Measurements from ENCODE around the gene DAPL1. TPM values are rescaled to one million over a fixed set of nuclear protein-coding genes. Genes with fewer than 3 reads are reported as not detected.

The DAPL1 gene, protein sequence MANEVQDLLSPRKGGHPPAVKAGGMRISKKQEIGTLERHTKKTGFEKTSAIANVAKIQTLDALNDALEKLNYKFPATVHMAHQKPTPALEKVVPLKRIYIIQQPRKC
- not detected for total RNA-seq
- not detected for polyA plus RNA-seq
- total RNA-seq, result 0 reads per million in 6 experiments

DNA sequence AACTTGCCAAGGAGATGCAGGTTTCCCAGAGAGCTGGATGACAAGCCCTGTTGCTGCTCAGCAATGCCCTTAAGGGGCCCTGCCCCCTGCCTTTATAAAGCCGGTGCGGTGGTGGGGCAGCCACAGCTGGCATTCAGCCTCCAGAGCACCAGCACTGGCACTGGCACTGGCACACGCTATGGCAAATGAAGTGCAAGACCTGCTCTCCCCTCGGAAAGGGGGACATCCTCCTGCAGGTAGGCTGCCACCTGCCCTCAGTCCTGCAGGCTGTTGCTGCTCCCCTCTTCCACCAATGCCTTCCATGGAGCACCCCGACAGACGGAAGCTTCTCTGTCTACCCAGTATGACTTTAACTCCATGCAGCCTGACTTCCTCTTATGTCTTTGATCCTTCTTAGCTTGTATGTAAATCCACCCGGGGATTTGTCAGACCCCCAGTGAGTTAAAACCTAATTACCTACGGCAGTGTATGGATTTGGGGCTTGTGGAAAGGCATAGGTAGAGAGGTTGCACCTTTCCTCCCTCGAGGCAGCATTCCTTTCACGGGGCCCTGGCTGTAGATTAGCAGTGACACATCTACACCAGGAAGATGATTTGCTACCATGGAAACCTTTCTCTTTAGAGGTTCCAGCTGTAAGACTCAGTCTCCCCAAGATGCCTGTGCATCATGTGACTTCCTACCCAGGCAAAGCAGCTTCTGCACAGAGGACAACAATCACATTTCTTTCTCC is at the start of gene DAPL1:
Gene DAPL1 (plus strand): TSS at position 123 of the 730 bp plus-strand sequence. CDS start 56 bp downstream, at position 179.
- Mint-ChIP-seq H3K27ac (no peak within 1 kb of the TSS), H3K4me1 (peaks cover 0 to 11% (median 2%) of the 10 kb centered on the region in 4 donors), H3K9me3 (no peaks in the 10 kb centered on the region), H3K27me3 (peaks cover 8 to 24% (median 13%) of the 10 kb centered on the region in 5 donors), H3K36me3 (no peaks in the 10 kb centered on the region), H3K4me3 (peak within 1 kb of the TSS in 2 of 10 donors; percentile 3 to 28)
- POLR2A ChIA-PET, result no interaction called here
- ATAC-seq (peak in 1 of 2 donors; percentile 27), DNase-seq (no peak)

GRCh38 chr2:158745866-158746382 is 49.2 kb upstream of the DAPL1 start:
- Mint-ChIP-seq H3K36me3 (no peaks in the 10 kb centered on the region), H3K27me3 (peaks cover 6 to 33% (median 26%) of the 10 kb centered on the region in 5 donors), H3K4me1 (peaks cover 0 to 4% (median 0%) of the 10 kb centered on the region in 4 donors), H3K4me3 (no peak overlapping the region), H3K27ac (no peak overlapping the region), H3K9me3 (no peaks in the 10 kb centered on the region)
- POLR2A ChIA-PET, result no interaction called here
- DNase-seq (no peak), ATAC-seq (no peak)

DNA sequence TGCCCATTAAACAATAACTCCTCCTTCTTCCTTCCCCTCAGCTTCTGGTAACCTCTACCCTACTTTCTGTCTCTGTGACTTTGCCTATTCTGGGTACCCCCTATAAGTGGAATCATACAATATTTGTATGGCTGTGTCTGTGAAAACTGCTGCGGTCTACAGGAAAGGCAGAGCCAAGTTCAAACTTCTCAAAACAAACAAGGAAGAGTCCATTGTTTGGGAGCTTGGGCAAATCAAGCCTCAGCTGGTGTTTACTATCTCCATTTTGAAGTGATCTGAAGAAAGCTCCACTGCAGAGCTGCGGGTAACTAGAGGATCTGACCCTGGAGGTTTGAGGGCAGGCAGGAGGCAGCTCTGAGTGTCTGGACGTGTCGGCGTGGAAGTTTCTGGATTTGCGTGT is 48.6 kb upstream of the DAPL1 start:
- Mint-ChIP-seq H3K36me3 (no peaks in the 10 kb centered on the region), H3K27me3 (peaks cover 6 to 33% (median 26%) of the 10 kb centered on the region in 5 donors), H3K27ac (no peak overlapping the region), H3K4me3 (no peak overlapping the region), H3K4me1 (peaks cover 0 to 4% (median 0%) of the 10 kb centered on the region in 4 donors), H3K9me3 (no peaks in the 10 kb centered on the region)
- ATAC-seq (no peak), DNase-seq (no peak)
- POLR2A ChIA-PET, result no interaction called here

GRCh38 chr2:158747281-158747680 is 47.8 kb upstream of the DAPL1 start:
- no peak for DNase-seq
- Mint-ChIP-seq H3K27ac (peak overlapping the region in 1 of 10 donors; percentile 6), H3K36me3 (no peaks in the 10 kb centered on the region), H3K9me3 (no peaks in the 10 kb centered on the region), H3K4me3 (no peak overlapping the region), H3K27me3 (peaks cover 9 to 35% (median 30%) of the 10 kb centered on the region in 5 donors), H3K4me1 (peaks cover 0 to 4% (median 0%) of the 10 kb centered on the region in 4 donors)
- POLR2A ChIA-PET, result no interaction called here
- ATAC-seq, result no peak

DNA sequence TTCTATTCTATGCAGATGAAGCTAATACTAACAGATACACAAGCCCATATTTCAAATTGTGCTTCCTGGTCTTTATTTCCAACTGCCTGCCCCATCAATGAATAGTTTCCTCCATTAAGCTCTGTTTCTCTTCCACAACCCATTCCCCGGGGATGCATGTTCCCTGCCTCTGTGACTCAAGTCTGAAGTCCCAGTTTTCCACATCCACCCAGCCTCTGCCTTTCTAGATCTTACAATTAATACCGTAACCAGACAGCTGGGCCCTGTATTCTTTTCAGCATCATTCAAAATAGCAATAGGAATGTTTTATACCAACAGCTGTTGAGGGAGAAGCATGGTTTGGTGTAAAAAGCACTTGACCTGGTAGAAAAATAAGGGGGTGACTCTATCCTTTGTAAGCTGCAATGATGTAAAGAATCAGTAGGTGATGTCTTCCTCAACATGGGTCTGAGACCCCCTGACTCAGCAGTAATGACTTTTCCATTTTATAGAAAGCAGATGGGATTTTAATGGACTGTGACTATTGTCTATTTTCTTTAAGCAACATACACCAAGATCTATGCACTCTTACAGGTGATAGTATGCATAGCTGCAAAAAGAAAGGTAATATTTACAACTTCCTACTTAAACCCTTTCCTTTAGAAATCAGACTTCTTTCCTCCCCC is 46.1 kb upstream of the DAPL1 start:
- Mint-ChIP-seq H3K27me3 (peaks cover 12 to 41% (median 33%) of the 10 kb centered on the region in 5 donors), H3K9me3 (no peaks in the 10 kb centered on the region), H3K4me3 (no peak overlapping the region), H3K4me1 (peaks cover 0 to 4% (median 0%) of the 10 kb centered on the region in 4 donors), H3K27ac (no peak overlapping the region), H3K36me3 (no peaks in the 10 kb centered on the region)
- POLR2A ChIA-PET, result no interaction called here
- ATAC-seq, result no peak
- DNase-seq, result no peak

GRCh38 chr2:158750458-158751125 is 44.5 kb upstream of the DAPL1 start:
- Mint-ChIP-seq H3K27ac (no peak overlapping the region), H3K9me3 (no peaks in the 10 kb centered on the region), H3K36me3 (no peaks in the 10 kb centered on the region), H3K27me3 (peaks cover 16 to 38% (median 33%) of the 10 kb centered on the region in 5 donors), H3K4me3 (no peak overlapping the region), H3K4me1 (no peaks in the 10 kb centered on the region)
- DNase-seq, result no peak
- ATAC-seq, result no peak
- POLR2A ChIA-PET, result interaction anchor here (0.6 kb wide), 1 partner anchor 161 kb away, joined by 3 read pairs; no protein-coding TSS in a partner anchor

DNA sequence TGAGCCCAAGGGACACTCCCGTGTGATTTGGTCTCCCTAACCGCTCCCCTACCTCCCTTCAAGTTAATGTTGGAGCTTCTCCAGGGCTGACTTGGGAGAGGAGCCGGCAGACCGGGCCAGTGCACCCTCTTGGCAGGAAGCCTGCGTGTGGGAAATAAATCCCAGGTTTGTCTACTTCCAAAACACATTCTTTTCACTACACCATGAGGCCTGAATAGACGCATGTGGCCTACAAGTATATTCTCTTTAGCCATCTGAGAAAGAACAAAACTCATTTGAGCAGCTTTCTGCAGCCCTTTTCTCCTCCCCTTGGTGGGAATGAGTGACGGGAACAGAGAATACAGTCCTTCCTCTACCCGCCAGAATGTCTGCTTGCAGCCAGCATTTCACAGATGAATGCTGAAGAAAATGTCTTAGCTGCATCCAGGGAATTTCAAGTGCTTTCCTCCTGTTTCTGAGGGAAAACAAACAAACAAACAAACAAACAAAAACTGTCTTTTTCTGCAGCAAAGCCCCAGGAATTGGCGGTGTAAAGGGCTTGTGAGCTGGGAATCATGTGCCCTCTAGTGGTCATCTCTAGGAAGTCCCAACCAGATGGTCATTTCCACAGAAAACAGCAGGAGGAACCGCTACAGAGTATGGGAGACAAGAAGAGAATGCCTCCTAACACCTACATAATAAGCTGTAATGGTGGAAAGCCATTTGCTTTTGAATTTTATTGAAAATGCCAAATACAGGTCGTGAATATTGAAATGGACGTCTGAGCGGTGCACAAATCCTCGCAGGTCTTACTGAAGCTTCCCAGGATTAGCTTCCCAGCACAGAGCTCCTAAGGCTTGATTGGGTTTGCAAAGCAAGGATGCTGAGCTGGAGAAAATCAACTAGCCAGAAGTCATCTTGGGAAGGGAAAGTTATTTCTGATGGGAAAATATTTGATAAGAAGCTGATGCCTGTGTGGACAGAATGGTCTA is 41.2 kb upstream of the DAPL1 start:
- Mint-ChIP-seq H3K36me3 (no peaks in the 10 kb centered on the region), H3K4me3 (no peak overlapping the region), H3K9me3 (no peaks in the 10 kb centered on the region), H3K27ac (no peak overlapping the region), H3K27me3 (peaks cover 13 to 17% (median 14%) of the 10 kb centered on the region in 5 donors), H3K4me1 (no peaks in the 10 kb centered on the region)
- peak in 5 of 10 donors; percentile 9 to 47 (median 32) for DNase-seq
- POLR2A ChIA-PET, result no interaction called here
- ATAC-seq, result peak; percentile 46 to 60

- no peaks in the 10 kb centered on the region for H3K36me3 Mint-ChIP-seq
- no peaks in the 10 kb centered on the region for H3K9me3 Mint-ChIP-seq
- no peaks in the 10 kb centered on the region for H3K4me1 Mint-ChIP-seq
- H3K27me3 Mint-ChIP-seq, result peaks cover 9 to 24% (median 12%) of the 10 kb centered on the region in 5 donors
- no peak for DNase-seq
- H3K4me3 Mint-ChIP-seq, result no peak overlapping the region
- peak overlapping the region in 1 of 10 donors; percentile 16 for H3K27ac Mint-ChIP-seq
- ATAC-seq, result no peak
- POLR2A ChIA-PET, result no interaction called here
Measured at GRCh38 chr2:158755310-158756087, 39.6 kb upstream of the DAPL1 start.

DNA sequence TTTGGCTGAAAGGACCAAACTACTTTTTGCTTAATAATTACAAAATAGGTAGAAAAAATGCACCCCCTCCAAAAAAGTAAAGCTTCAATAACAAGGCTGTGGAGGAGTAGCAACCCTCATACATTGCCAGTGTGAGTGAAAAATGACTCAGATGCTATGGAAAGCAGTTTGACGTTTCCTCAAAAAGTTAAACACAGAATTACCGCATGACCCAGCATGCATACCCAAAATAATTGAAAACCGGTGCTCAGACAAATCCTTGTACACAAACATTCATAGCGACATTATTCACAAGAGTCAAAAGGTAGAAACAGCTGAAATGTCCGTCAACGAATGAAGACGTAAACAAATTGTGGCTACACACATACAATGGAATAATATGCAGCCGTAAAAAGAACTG is 38.8 kb upstream of the DAPL1 start:
- Mint-ChIP-seq H3K4me1 (no peaks in the 10 kb centered on the region), H3K36me3 (no peaks in the 10 kb centered on the region), H3K4me3 (no peak overlapping the region), H3K27ac (no peak overlapping the region), H3K9me3 (no peaks in the 10 kb centered on the region), H3K27me3 (peaks cover 9 to 20% (median 12%) of the 10 kb centered on the region in 5 donors)
- POLR2A ChIA-PET, result no interaction called here
- DNase-seq (no peak), ATAC-seq (no peak)

GRCh38 chr2:158756976-158757375 is 38.1 kb upstream of the DAPL1 start:
- Mint-ChIP-seq H3K4me1 (no peaks in the 10 kb centered on the region), H3K27me3 (peaks cover 9 to 18% (median 11%) of the 10 kb centered on the region in 5 donors), H3K36me3 (no peaks in the 10 kb centered on the region), H3K27ac (no peak overlapping the region), H3K9me3 (no peaks in the 10 kb centered on the region), H3K4me3 (no peak overlapping the region)
- DNase-seq (no peak), ATAC-seq (no peak)
- POLR2A ChIA-PET, result no interaction called here

DNA sequence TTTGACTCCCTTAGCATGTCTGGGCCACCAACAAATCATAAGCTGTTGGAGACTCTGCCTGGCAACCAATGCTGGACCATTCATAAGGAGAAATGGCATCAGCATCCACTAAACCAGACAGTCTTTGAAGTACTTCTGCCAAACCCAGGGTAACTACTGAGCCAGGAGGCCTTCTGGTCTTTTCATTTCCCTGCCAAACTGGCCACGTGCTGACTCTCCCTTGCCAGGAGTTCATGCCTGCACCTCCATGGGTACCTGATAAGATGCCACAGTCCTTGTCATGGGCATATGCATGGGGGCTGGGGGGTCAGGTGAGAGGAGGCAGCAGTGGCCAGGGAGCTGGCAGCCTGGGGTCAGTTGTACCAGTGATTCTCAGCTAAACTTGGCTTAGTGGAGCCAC is 34.2 kb upstream of the DAPL1 start:
- Mint-ChIP-seq H3K4me1 (no peaks in the 10 kb centered on the region), H3K36me3 (no peaks in the 10 kb centered on the region), H3K27me3 (peaks cover 0 to 14% (median 1%) of the 10 kb centered on the region in 5 donors), H3K4me3 (no peak overlapping the region), H3K27ac (no peak overlapping the region), H3K9me3 (no peaks in the 10 kb centered on the region)
- ATAC-seq (no peak), DNase-seq (no peak)
- POLR2A ChIA-PET, result no interaction called here
